Measurements from ENCODE around the gene COG2.
"Not testable (repeated sequence)": the region's sequence is repeated elsewhere in the genome, so short reads cannot be mapped to it uniquely, and the experiment has no call there.

The COG2 gene, protein sequence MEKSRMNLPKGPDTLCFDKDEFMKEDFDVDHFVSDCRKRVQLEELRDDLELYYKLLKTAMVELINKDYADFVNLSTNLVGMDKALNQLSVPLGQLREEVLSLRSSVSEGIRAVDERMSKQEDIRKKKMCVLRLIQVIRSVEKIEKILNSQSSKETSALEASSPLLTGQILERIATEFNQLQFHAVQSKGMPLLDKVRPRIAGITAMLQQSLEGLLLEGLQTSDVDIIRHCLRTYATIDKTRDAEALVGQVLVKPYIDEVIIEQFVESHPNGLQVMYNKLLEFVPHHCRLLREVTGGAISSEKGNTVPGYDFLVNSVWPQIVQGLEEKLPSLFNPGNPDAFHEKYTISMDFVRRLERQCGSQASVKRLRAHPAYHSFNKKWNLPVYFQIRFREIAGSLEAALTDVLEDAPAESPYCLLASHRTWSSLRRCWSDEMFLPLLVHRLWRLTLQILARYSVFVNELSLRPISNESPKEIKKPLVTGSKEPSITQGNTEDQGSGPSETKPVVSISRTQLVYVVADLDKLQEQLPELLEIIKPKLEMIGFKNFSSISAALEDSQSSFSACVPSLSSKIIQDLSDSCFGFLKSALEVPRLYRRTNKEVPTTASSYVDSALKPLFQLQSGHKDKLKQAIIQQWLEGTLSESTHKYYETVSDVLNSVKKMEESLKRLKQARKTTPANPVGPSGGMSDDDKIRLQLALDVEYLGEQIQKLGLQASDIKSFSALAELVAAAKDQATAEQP

GRCh38 chr1:230642263-230642959 lies at the start of gene COG2:
Gene COG2, plus strand, starts transcription at chr1:230642481. Its CDS starts 126 bp downstream, at chr1:230642607.
- DNase-seq, result peak; percentile 98

GRCh38 chr1:230592848-230593414 lies 49.4 kb upstream of the COG2 start:
- DNase-seq, result no peak

- no peak for DNase-seq
Observed at GRCh38 chr1:230594214-230594773, 48.0 kb upstream of the COG2 start.

- DNase-seq, result no peak
Observed at GRCh38 chr1:230595181-230595580, 47.1 kb upstream of the COG2 start.

- DNase-seq, result no peak
Observed at GRCh38 chr1:230596306-230596705, 46.0 kb upstream of the COG2 start.

DNA sequence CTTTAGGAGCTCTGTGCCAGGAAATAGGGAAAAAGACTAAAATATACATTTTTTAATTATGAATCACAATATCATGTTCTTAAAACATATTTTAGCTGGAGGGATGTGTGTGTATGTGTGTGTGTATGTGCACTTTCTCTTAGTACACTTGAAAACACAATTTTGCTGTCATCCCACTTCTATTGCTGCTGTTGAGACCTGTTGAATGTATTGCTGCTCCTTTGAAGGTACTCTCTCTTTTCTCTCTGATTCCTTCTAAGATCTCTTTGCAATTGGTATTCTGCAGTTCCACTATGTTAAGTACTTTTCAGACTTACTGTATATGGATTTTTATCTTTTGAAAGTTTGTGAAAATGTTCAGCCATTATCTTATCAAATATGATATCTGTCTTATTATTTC lies 43.5 kb upstream of the COG2 start:
- no peak for DNase-seq

DNA sequence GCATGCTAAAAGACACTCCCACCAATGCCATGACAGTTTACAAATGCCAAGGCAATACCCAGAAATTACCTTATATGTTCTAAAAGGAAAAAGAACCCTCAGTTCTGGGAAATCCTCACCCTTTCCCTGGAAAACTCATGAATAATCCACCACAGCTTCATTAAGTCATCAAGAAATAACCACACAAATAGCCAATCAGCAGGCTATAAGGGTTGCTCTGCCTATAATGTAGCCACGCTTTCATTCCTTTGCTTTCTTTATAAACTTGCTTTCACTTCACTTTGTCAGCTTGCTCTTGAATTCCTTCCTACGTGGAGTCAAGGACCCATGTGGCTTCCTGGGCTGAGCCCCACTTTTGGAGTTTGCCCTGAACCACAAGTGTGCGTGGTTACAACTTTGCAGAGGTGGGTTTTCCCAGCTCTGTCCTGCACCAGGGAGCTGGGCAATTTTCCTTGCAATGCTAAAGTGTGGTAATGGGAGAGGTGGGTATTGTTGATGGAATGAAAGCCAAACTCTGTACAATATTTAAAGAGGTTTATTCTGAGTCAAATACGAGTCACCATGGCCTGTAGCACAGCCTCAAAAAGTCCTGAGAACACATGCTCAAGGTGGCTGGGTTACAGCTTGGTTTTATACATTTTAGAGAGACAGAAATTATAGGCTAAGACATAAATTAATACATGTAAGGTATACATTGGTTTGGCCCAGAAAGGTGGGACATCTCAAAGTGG lies 42.2 kb upstream of the COG2 start:
- DNase-seq, result no peak

DNA sequence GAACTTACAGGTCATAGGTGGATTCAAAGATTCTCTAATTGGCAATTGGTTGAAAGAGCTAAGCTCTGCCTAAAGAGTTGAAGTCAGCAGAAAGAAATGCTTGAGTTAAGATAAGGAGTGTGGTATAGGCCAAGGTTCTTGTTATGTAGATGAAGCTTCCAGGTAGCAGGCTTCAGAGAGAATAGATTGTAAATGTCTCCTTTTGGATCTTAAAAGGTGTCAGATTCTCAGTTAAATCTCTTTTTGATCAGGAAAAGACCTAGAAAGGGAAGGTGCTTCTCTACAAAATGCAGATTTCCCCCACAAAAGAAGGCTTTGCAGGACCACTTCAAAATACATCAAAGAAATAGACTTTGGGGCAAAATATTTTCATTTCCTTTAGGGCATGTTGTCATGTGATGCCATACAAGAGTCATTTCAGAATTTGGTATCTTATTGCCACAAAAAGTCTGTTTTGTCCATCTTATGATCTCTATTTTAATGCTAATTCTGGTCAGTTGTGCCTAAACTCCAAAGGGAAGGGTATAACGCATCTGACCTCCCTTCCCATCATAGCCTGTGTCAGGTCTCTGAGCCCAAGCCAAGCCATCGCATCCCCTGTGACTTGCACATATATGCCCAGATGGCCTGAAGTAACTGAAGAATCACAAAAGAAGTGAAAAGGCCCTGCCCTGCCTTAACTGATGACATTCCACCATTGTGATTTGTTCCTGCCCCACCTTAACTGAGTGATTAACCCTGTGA lies 41.5 kb upstream of the COG2 start:
- DNase-seq, result not testable (repeated sequence)

- peak; percentile 94 for DNase-seq
Observed at GRCh38 chr1:230609208-230609607, 33.1 kb upstream of the COG2 start.

DNA sequence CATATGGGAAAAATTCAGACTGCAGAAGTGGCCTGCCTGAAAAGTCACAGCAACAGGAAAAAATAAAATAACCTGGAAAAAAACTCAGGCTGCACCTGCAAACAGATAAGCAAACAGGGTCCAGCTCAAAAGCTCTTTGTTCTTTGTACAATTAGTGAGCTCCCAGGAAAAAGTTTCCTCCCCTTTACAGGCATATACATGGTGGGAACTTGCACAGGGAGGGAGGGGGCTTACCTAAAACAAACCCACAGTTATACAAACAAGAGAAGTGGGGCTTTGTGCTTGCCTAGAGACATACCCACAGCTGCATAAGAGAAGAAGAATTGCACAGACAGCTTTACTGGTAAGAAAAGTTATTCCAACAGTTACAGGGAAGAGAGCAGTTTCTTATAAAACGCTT lies 31.7 kb upstream of the COG2 start:
- DNase-seq, result no peak

DNA sequence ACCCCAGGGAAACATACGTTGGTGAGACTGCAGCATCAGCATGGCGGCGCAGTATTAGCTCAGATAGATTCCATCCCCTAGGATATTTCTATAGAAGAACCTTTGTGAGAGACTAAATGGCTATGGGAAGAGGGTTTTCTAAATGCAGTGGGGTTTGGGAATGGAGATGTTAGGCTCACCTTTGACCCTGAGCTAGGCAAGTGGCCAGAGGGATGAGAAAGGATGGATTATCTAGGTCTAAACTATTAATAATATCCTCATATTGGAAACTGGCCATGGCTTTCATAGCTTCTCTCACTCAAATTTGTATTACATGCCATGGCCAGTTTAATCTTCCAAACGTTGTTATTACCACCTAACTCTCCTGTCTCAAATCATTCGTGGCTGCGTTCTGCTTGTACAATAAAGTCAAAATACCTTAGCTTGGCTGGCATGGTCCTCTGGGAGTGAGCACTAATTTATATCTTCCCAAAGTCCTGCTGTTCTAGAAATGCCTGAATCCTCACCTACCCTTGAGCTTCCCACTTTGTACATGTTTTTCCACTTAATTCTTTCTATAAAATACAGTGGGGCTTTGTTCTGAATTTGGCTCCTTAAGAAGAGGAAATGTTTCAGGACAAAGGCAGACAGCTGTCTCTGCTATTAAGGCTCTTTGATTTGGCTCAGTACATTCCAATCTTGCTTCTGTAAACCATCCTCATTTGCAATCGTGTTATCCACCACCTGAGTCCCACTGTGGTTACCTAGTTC lies 31.0 kb upstream of the COG2 start:
- DNase-seq, result no peak

DNA sequence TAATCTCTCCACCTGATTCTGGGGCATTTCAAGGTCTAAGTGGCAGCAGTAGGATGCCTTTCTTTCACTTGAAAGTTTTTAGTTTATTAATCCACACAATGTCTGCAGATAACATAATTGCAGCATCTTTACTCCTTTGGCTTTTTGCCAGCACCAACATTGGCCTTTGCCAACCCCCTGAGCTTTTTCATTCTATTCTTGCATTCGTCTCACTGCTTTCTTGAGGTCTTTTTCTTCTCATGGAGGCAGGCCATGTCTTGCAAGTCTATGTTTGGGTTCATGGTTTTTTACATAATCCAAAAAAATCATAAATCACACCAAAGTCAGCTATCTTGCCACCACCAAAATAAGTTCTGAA lies 30.4 kb upstream of the COG2 start:
- DNase-seq, result no peak

DNA sequence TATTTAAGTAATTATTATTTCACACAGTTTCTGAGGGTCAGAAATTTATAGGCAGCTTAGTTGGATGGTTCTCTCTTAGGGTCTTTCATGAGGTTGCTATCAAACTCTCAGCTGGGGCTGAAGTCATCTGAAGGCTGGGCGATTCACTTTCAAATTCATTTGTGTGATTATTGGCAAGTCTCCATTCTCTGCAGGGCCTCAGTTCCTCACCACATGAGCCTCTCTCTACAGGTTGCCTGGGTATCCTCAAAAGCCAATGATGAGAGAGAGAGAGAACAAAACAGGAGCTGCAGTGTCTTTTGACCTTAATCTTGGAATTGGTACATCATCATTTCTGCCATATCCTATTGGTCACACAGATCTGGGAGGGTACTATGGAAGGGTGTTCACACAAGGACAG lies 29.6 kb upstream of the COG2 start:
- no peak for DNase-seq

GRCh38 chr1:230614121-230614520 lies 28.2 kb upstream of the COG2 start:
- no peak for DNase-seq

GRCh38 chr1:230618537-230618936 lies 23.7 kb upstream of the COG2 start:
- DNase-seq, result no peak

GRCh38 chr1:230620649-230621323 lies 21.5 kb upstream of the COG2 start:
- DNase-seq, result no peak

- DNase-seq, result no peak
Observed at GRCh38 chr1:230621324-230622030, 20.8 kb upstream of the COG2 start.

- DNase-seq, result no peak
Observed at GRCh38 chr1:230622151-230622550, 20.1 kb upstream of the COG2 start.

DNA sequence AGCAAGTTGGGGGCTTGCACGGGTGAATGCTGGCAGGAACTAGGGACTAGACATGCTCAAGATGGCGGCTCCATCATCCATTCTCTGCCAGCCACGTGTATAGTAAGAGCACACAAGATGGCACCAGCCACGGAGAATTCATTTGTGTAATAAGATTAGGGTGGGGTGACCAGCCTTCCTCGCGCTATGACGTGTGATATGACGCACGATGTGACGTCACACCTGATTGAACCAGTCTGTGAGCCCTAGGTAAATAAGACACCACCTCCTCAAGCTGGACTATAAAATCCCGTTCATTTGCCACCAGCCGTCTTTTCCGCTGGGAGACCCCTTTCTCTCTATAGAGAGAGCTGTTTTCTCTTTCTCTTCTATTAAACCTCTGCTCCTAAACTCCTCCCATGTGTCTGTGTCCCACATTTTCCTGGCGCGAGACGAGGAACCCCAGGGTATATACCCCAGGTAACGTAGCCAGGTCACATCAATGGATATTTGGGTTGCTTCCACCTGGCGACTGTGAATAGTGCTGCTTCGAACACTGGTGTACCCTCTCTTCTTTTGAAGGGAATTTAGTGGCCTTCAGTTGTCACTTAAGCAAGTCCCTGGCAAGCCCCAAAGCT lies 18.1 kb upstream of the COG2 start:
- DNase-seq, result no peak

Data from RPMI8226 (cell line).